Osteoblast (primary cell): ENCODE results near the gene RNF141. TPM values are rescaled to one million over a fixed set of nuclear protein-coding genes. Genes with fewer than 3 reads are reported as not detected.

Experiments used
- DNase-seq: peaks from one replicate; pipeline ENCODE4 v3.0.0; 2011; ENCODE audit warnings: low spot score, mixed read lengths; ENCODE audit not compliant: insufficient read length; ENCODE audit errors: missing footprints
- H2AFZ ChIP-seq: 2 replicates; pipeline ENCODE4 v1.6.0; 2011; ENCODE audit warnings: mild to moderate bottlenecking, low read length
- H3K27ac ChIP-seq: 2 replicates; pipeline ENCODE4 v1.5.1; 2011; ENCODE audit warnings: mild to moderate bottlenecking, low read depth, low read length, moderate library complexity
- H3K27me3 ChIP-seq: 2 replicates; pipeline ENCODE4 v1.6.0; 2012; ENCODE audit warnings: mild to moderate bottlenecking, control low read depth, inconsistent platforms, low read length, moderate library complexity; ENCODE audit not compliant: insufficient read depth
- H3K36me3 ChIP-seq: 2 replicates; pipeline ENCODE4 v1.5.1; 2011; ENCODE audit warnings: mild to moderate bottlenecking, low read length, control low read depth, moderate library complexity; ENCODE audit not compliant: insufficient read depth
- H3K4me1 ChIP-seq: 2 replicates; pipeline ENCODE4 v1.5.1; 2011; ENCODE audit warnings: mild to moderate bottlenecking, low read length, control low read depth, moderate library complexity; ENCODE audit not compliant: insufficient read depth
- H3K4me2 ChIP-seq: 2 replicates; pipeline ENCODE4 v1.6.0; 2011; ENCODE audit warnings: mild to moderate bottlenecking, low read length; ENCODE audit not compliant: insufficient read depth
- H3K4me3 ChIP-seq: fragments of 200-600 bp; sonication (generic); 3 replicates; pipeline ENCODE4 v1.5.1; 2012; ENCODE audit warnings: mild to moderate bottlenecking, low read length, inconsistent platforms; ENCODE audit not compliant: insufficient read depth
- H3K79me2 ChIP-seq: 2 replicates; pipeline ENCODE4 v1.6.0; 2012; ENCODE audit warnings: mild to moderate bottlenecking, low read length, control low read depth, inconsistent platforms; ENCODE audit not compliant: insufficient read depth
- H3K9me3 ChIP-seq: 2 replicates; pipeline ENCODE4 v1.5.1; 2011; ENCODE audit warnings: low read depth, low read length, control low read depth
- H4K20me1 ChIP-seq: 2 replicates; pipeline ENCODE4 v1.6.0; 2012; ENCODE audit warnings: mild to moderate bottlenecking, low read length, control low read depth; ENCODE audit not compliant: insufficient read depth
- total RNA-seq: library from RNA; depleted of rRNA; stranded (reverse); fragments of >200 nt; gene quantifications from 2 replicates; pipeline ENCODE4 v1.2.3, GENCODE V29; 2012
- TF ChIP-seq, protein P1 (sequence below): IDR thresholded peaks from 2 replicates; pipeline ENCODE4 v1.5.1; 2011; ENCODE audit warnings: mild to moderate bottlenecking, low read depth, low read length, moderate library complexity; ENCODE audit errors: extremely low read depth

The RNF141 gene
- total RNA-seq, 1 donor: 29.3 TPM

DNA sequence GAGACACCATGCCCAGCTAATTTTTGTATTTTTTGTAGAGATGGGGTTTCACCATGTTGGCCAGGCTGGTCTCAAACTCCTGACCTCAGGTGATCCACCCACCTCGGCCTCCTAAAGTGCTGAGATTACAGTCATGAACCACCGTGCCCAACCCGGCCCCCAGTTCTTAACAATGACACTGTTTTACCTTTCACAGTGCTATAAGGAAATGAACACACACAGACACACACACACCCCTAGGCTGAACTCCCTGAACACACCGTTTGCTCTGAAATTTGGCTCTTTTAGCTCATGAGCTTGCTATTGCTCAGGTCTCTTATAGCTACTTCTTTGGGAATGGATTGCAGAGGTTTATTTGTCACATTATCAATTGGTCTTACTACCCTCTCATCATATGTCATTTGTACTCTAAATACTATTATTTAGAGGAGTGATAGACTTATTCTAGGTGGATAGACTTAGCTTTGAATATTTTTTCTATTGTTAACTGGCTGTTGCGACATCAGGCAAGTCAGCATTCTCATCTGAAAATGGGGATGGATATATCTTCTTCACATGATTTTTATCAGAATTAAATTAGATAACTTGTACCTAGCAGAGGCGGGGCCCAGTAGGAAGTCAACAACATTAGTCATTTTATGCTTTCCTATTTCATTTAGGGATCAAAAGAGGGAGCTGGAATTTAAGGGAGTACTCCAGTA, 25.4 kb upstream of the RNF141 start:
- Histone ChIP-seq H4K20me1 (no peaks in the 10 kb centered on the region), H3K4me2 (no peak overlapping the region), H3K36me3 (no peaks in the 10 kb centered on the region), H3K4me1 (peaks cover 12% of the 10 kb centered on the region), H3K79me2 (no peaks in the 10 kb centered on the region), H3K27ac (no peak overlapping the region), H3K4me3 (no peak overlapping the region), H3K27me3 (no peaks in the 10 kb centered on the region), H3K9me3 (no peaks in the 10 kb centered on the region), H2AFZ (no peak overlapping the region)
- DNase-seq: no peak
- TF ChIP-seq, protein P1, sequence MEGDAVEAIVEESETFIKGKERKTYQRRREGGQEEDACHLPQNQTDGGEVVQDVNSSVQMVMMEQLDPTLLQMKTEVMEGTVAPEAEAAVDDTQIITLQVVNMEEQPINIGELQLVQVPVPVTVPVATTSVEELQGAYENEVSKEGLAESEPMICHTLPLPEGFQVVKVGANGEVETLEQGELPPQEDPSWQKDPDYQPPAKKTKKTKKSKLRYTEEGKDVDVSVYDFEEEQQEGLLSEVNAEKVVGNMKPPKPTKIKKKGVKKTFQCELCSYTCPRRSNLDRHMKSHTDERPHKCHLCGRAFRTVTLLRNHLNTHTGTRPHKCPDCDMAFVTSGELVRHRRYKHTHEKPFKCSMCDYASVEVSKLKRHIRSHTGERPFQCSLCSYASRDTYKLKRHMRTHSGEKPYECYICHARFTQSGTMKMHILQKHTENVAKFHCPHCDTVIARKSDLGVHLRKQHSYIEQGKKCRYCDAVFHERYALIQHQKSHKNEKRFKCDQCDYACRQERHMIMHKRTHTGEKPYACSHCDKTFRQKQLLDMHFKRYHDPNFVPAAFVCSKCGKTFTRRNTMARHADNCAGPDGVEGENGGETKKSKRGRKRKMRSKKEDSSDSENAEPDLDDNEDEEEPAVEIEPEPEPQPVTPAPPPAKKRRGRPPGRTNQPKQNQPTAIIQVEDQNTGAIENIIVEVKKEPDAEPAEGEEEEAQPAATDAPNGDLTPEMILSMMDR: no peak

DNA sequence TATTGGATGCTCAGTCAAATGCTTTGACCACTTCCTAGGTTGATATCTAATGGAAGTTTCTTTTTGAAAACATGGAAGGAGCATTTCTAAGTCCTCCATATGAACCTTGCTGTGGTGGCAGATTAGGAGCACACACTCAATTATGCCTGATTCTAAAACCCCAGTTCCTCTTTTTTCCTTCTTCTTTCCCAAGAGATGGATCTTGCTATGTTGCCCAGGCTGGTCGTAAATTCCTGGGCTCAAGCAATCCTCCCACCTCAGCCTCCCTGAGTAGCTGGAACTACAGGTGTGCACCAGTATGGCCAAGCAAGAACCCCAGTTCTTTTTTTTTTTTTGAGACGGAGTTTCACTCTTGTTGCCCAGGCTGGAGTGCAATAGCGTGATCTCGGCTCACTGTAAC, 24.5 kb upstream of the RNF141 start:
- H3K9me3 ChIP-seq: no peaks in the 10 kb centered on the region
- TF ChIP-seq, protein P1: no peak
- no peak overlapping the region for H3K4me3 ChIP-seq
- no peak overlapping the region for H3K4me2 ChIP-seq
- H3K27me3 ChIP-seq: no peaks in the 10 kb centered on the region
- no peaks in the 10 kb centered on the region for H3K79me2 ChIP-seq
- no peaks in the 10 kb centered on the region for H4K20me1 ChIP-seq
- H2AFZ ChIP-seq: no peak overlapping the region
- peaks cover 12% of the 10 kb centered on the region for H3K4me1 ChIP-seq
- no peak overlapping the region for H3K27ac ChIP-seq
- no peaks in the 10 kb centered on the region for H3K36me3 ChIP-seq
- DNase-seq: no peak

DNA sequence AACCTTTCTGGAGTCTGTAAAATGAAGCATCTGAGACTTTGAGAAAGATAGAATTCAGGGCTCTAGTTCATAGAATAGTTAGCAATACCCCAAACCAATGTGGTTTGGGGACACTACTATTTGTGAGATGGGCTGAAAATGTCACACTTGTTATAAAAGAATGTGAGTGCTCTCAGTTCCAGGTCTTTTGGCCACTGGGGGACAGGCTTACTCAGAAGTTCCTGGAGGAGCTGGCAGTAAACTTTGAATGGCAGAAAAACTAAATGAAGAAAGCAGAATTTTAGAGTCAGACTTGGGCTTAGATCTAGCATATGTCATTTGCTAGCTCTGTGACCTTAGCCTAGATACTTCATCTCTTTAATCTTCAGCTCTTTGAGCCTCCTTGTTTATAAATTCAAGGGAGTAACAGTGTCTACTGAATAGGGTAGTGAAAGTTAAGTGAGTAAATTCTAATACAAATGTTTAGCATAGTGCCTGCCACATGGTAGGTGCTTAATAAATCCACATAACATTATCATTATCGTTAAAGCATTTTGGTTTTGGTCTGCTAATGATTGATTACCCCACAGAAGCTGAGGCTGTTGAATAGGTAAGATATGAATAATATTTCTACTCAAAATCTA, 23.8 kb upstream of the RNF141 start:
- Histone ChIP-seq H4K20me1 (no peaks in the 10 kb centered on the region), H3K4me2 (no peak overlapping the region), H2AFZ (no peak overlapping the region), H3K27me3 (no peaks in the 10 kb centered on the region), H3K79me2 (no peaks in the 10 kb centered on the region), H3K4me3 (no peak overlapping the region), H3K4me1 (peaks cover 12% of the 10 kb centered on the region), H3K9me3 (no peaks in the 10 kb centered on the region), H3K36me3 (no peaks in the 10 kb centered on the region), H3K27ac (no peak overlapping the region)
- TF ChIP-seq, protein P1: peak; percentile 52
- DNase-seq: peak; percentile 59

DNA sequence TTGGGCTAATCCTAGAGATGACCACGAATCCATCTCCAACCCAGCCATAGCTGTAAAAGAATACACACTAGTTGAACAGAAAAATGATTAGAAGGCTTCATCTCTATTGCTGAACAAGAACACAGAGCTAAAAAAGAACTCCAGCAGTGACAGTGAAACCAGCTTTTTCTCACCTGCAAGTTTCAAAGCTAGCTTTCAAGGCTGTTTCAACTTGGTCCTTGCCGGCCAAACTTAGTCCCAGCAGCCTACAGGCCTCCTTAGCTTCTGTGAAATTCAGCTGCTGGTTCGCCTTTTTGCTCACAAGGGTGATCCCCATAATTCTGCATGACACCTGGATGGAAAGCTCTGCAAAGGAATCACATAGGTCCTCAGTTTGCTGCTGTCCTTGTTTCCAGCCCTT, 23.0 kb upstream of the RNF141 start:
- H4K20me1 ChIP-seq: no peaks in the 10 kb centered on the region

More for the DNA sequence above, 23.0 kb upstream of the RNF141 start:
- Histone ChIP-seq H2AFZ (no peak overlapping the region), H3K9me3 (no peaks in the 10 kb centered on the region), H3K27ac (no peak overlapping the region), H3K4me1 (peaks cover 8% of the 10 kb centered on the region), H3K27me3 (no peaks in the 10 kb centered on the region), H3K4me2 (no peak overlapping the region), H3K4me3 (no peak overlapping the region), H3K79me2 (no peaks in the 10 kb centered on the region), H3K36me3 (no peaks in the 10 kb centered on the region)
- TF ChIP-seq, protein P1: no peak
- DNase-seq: no peak
